ENCODE measurements around the gene CHST8.

The CHST8 gene

GRCh38 chr19:33808399-33808798 is 186.6 kb downstream of the CHST8 start:
- CTCF ChIA-PET: no interaction called here
- POLR2A ChIA-PET: no interaction called here
- no peak for DNase-seq (ENCODE audit: extremely low spot score)
- TF ChIP-seq ZNF384 (IDR thresholded peaks at IDR 0.05) (no peak), L3MBTL2 (conservative IDR thresholded peaks at IDR 0.05) (no peak), FOXM1 (IDR thresholded peaks at IDR 0.05; ENCODE audit: borderline replicate concordance) (no peak), TARDBP (IDR thresholded peaks at IDR 0.05) (no peak), HDGF (IDR thresholded peaks at IDR 0.05; ENCODE audit: borderline replicate concordance) (no peak), NFRKB (IDR thresholded peaks at IDR 0.05) (no peak), PKNOX1 (IDR thresholded peaks at IDR 0.05) (no peak)

GRCh38 chr19:33809960-33810359 is 188.2 kb downstream of the CHST8 start:
- no peak for DNase-seq (ENCODE audit: extremely low spot score)
- ChIA-PET CTCF (interaction anchor here (1.0 kb wide), 1 partner anchor 15 kb away, joined by 3 read pairs; no protein-coding TSS in a partner anchor), POLR2A (no interaction called here)
- TF ChIP-seq TARDBP (IDR thresholded peaks at IDR 0.05) (no peak), ELF4 (IDR thresholded peaks at IDR 0.05) (no peak), FOXM1 (IDR thresholded peaks at IDR 0.05; ENCODE audit: borderline replicate concordance) (no peak), L3MBTL2 (conservative IDR thresholded peaks at IDR 0.05) (no peak), NFRKB (IDR thresholded peaks at IDR 0.05) (no peak), CTBP1 (IDR thresholded peaks at IDR 0.05; ENCODE audit: borderline replicate concordance) (no peak), PKNOX1 (IDR thresholded peaks at IDR 0.05) (no peak), BHLHE40 (IDR thresholded peaks at IDR 0.05; ENCODE audit: borderline replicate concordance) (no peak), ZNF384 (IDR thresholded peaks at IDR 0.05) (no peak), SP1 (IDR thresholded peaks at IDR 0.05) (no peak), SUZ12 (IDR thresholded peaks at IDR 0.05) (no peak), LEF1 (IDR thresholded peaks at IDR 0.05; ENCODE audit: borderline replicate concordance) (no peak), ARNT (IDR thresholded peaks at IDR 0.05) (no peak), HDGF (IDR thresholded peaks at IDR 0.05; ENCODE audit: borderline replicate concordance) (no peak), FOXK2 (IDR thresholded peaks at IDR 0.05) (no peak), FOXA1 (IDR thresholded peaks at IDR 0.05) (no peak)

- CTCF ChIA-PET: interaction anchor here (1.0 kb wide), 1 partner anchor 16 kb away, joined by 3 read pairs; no protein-coding TSS in a partner anchor
- DNase-seq (ENCODE audit: extremely low spot score): no peak
- POLR2A ChIA-PET: no interaction called here
- TF ChIP-seq ZNF384 (IDR thresholded peaks at IDR 0.05) (no peak), ELF4 (IDR thresholded peaks at IDR 0.05) (no peak), HDGF (IDR thresholded peaks at IDR 0.05; ENCODE audit: borderline replicate concordance) (no peak), TARDBP (IDR thresholded peaks at IDR 0.05) (no peak), FOXK2 (IDR thresholded peaks at IDR 0.05) (no peak), LEF1 (IDR thresholded peaks at IDR 0.05; ENCODE audit: borderline replicate concordance) (no peak), CTBP1 (IDR thresholded peaks at IDR 0.05; ENCODE audit: borderline replicate concordance) (no peak), SUZ12 (IDR thresholded peaks at IDR 0.05) (no peak), BHLHE40 (IDR thresholded peaks at IDR 0.05; ENCODE audit: borderline replicate concordance) (no peak), SP1 (IDR thresholded peaks at IDR 0.05) (no peak), FOXA1 (IDR thresholded peaks at IDR 0.05) (no peak), L3MBTL2 (conservative IDR thresholded peaks at IDR 0.05) (no peak), PKNOX1 (IDR thresholded peaks at IDR 0.05) (no peak), NFRKB (IDR thresholded peaks at IDR 0.05) (no peak), ARNT (IDR thresholded peaks at IDR 0.05) (no peak), FOXM1 (IDR thresholded peaks at IDR 0.05; ENCODE audit: borderline replicate concordance) (no peak)
Measured at GRCh38 chr19:33810821-33811220, 189.1 kb downstream of the CHST8 start.

DNA sequence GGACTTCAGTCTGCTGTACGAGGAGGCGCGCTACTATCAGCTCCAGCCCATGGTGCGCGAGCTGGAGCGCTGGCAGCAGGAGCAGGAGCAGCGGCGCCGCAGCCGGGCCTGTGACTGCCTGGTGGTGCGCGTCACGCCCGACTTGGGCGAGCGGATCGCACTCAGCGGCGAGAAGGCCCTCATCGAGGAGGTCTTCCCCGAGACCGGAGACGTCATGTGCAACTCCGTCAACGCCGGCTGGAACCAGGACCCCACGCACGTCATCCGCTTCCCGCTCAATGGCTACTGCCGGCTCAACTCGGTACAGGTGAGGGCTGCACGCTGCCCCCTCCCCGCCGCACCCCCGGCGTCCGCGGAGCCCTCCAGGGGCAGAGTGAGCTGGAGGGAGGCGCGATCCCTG is 189.5 kb downstream of the CHST8 start:
- ChIA-PET CTCF (interaction anchor here (1.0 kb wide), 1 partner anchor 16 kb away, joined by 3 read pairs; no protein-coding TSS in a partner anchor), POLR2A (no interaction called here)
- no peak for DNase-seq (ENCODE audit: extremely low spot score)
- no peak for TF ChIP-seq FOXA1 (IDR thresholded peaks at IDR 0.05)
- no peak for TF ChIP-seq FOXM1 (IDR thresholded peaks at IDR 0.05; ENCODE audit: borderline replicate concordance)
- TF ChIP-seq PKNOX1 (IDR thresholded peaks at IDR 0.05): no peak
- TF ChIP-seq FOXK2 (IDR thresholded peaks at IDR 0.05): no peak
- no peak for TF ChIP-seq LEF1 (IDR thresholded peaks at IDR 0.05; ENCODE audit: borderline replicate concordance)
- TF ChIP-seq ELF4 (IDR thresholded peaks at IDR 0.05): no peak
- no peak for TF ChIP-seq ARNT (IDR thresholded peaks at IDR 0.05)
- TF ChIP-seq SP1 (IDR thresholded peaks at IDR 0.05): no peak

DNA sequence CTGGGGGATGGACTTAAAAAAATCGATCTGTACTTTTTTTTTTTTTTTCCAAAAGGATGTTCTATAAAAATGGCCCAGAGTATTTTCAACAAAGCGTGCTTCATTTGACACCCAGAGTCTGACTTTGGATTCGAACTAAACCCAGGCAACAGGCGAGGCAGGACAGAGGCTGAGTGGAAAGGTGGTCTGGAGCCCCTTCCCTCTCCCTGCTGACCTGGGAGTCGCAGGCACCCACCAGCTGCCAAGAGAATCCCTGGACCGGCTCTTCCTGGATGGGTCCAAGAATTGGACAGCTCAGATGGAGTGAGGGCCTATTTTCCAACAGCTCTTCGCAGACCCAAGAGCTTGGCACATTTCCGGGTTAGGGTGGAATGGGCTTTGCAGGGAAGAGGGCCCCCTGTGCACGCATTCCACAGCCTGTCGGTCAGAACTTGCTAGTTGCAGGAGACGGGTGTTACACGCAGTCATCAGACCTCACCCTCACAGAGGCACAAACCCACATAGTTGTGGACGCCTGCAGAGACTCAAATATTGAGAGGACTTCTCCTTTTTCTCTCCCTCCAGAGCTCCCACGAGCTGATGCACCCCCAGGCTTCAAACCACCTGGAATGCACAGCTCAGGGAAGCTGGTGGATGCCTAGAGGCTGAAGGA is 190.1 kb downstream of the CHST8 start:
- CTCF ChIA-PET: no interaction called here
- POLR2A ChIA-PET: no interaction called here
- TF ChIP-seq TARDBP (IDR thresholded peaks at IDR 0.05) (no peak), L3MBTL2 (conservative IDR thresholded peaks at IDR 0.05) (no peak), SUZ12 (IDR thresholded peaks at IDR 0.05) (no peak), LEF1 (IDR thresholded peaks at IDR 0.05; ENCODE audit: borderline replicate concordance) (no peak), ELF4 (IDR thresholded peaks at IDR 0.05) (no peak), FOXM1 (IDR thresholded peaks at IDR 0.05; ENCODE audit: borderline replicate concordance) (no peak), CTBP1 (IDR thresholded peaks at IDR 0.05; ENCODE audit: borderline replicate concordance) (no peak), ZNF384 (IDR thresholded peaks at IDR 0.05) (no peak), FOXA1 (IDR thresholded peaks at IDR 0.05) (no peak)
- DNase-seq (ENCODE audit: extremely low spot score): no peak
